ENCODE results near the gene RPSA. TPM values are rescaled to one million over a fixed set of nuclear protein-coding genes. Genes with fewer than 3 reads are reported as not detected.

The RPSA gene
- total and polyA plus RNA-seq, 2 of the 4 experiments (the other 2 are of a cell fraction), result 1,415 to 2,710 TPM

DNA sequence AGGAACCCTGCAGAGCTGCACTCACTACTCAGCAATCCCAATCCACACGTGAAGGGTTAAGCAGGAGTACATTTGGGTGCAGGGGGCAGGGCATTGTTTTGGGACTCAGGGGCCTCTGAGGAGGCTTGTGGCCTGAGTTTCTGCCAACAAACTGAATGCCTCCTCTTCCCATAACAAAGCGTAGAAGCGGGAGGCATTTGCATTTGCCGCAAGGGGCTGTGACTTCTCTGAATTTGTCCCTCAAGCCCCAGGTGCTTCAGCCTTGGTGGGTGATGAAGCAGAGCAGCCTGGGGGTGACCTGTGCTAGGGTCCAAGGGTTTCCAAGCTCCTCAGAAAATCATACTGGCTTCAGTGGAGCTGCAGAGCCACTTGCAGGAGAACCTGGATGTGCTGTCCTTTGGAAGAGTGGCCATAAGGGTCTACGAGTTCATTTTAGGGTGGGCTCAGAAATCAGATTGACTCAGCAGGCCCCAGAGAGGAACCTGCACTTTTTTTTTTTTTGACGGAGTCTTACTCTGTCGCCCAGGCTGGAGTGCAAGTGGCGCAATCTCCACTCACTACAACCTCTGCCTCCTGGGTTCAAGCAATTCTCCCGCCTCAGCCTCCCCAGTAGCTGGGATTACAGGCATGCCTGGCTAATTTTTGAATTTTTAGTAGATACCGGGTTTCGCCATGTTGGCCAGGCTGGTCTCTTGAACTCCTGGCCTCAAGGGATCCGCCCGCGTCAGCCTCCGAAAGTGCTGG lies 1.4 kb upstream of the RPSA start:
- dilution Hi-C loops (cut with HindIII; ENCODE audit: low sequenced_read_pairs, unreplicated experiment), result no loop called here
- Histone ChIP-seq H2AK9ac (replicated peaks; ENCODE audit: low read depth, low read length, poor library complexity) (no peak overlapping the region), H3K14ac (replicated peaks; ENCODE audit: low read depth, low read length) (no peak overlapping the region), H4K91ac (ENCODE audit: insufficient read depth, low read depth, low read length) (no peak overlapping the region), H2AK5ac (ENCODE audit: low read depth, low read length) (no peak overlapping the region), H3K36me3 (ENCODE audit: control insufficient read depth, insufficient read depth, low read length) (peaks cover 20% of the 10 kb centered on the region), H3K27me3 (ENCODE audit: control insufficient read depth, insufficient read depth, low read length) (no peaks in the 10 kb centered on the region), H3K56ac (ENCODE audit: extremely low read depth, insufficient read depth, low read length) (no peak overlapping the region), H2AFZ (replicated peaks; ENCODE audit: low read length, poor library complexity) (peak overlapping the region; percentile 9), H3K9ac (ENCODE audit: low read depth, low read length) (no peak overlapping the region), H3K4me3 (ENCODE audit: insufficient read depth, low read depth, low read length) (no peak overlapping the region), H2BK120ac (ENCODE audit: low read depth, low read length) (no peak overlapping the region), H3K23ac (ENCODE audit: low read depth, low read length) (no peak overlapping the region), H2BK20ac (ENCODE audit: low read depth, low read length) (no peak overlapping the region), H4K8ac (ENCODE audit: low read depth in 2 of 2, low read length in 2 of 2) (0 out of 4 replicates have a peak overlapping the region, but pooled peaks of 1 of the 2 experiments have one; percentile 77), H3K27ac (ENCODE audit: insufficient read depth, low read length) (no peak overlapping the region), H4K5ac (ENCODE audit: low read depth, low read length) (no peak overlapping the region), H3K79me1 (ENCODE audit: low read depth in 1 of 2, low read length in 2 of 2) (peaks cover 17 to 28% of the 10 kb centered on the region in 2 experiments), H2BK15ac (ENCODE audit: low read depth, low read length) (no peak overlapping the region), H3K4me2 (ENCODE audit: low read depth, low read length) (no peak overlapping the region), H3K4ac (ENCODE audit: low read depth, low read length) (no peak overlapping the region), H3K9me1 (ENCODE audit: insufficient read depth, low read length) (peaks cover 8% of the 10 kb centered on the region; the same call in 1 of the 2 replicates), H3K4me1 (ENCODE audit: control insufficient read depth, insufficient read depth, low read length) (peaks cover 2% of the 10 kb centered on the region; the same call in 1 of the 2 replicates), H3K18ac (ENCODE audit: low read depth, low read length) (no peak overlapping the region), H3K9me3 (ENCODE audit: control insufficient read depth, insufficient read depth, low read length) (no peaks in the 10 kb centered on the region), H4K20me1 (ENCODE audit: insufficient read depth, low read length) (peaks cover 21% of the 10 kb centered on the region), H2BK5ac (ENCODE audit: low read depth, low read length, poor library complexity, severe bottlenecking) (no peak overlapping the region)
- WGBS, 2 experiments (ENCODE audit: extremely low coverage in 2 of 2, insufficient read length in 1 of 2), result 97% methylated on average over 3 of the region's 15 CpGs; no CpG with 5 or more reads in 1 of the 2 experiments
- ATAC-seq (ENCODE audit: low read depth) (no peak), DNase-seq (no peak)
- CTCF ChIA-PET, result interaction anchor here (0.6 kb wide), 1 partner anchor 1157 kb away, joined by 5 read pairs; no protein-coding TSS in a partner anchor
- POLR2A ChIA-PET (ENCODE audit: unreplicated experiment), result no interaction called here
- BruUV-seq (replicated peaks), result no TSS peak
- in situ Hi-C loops (cut with MboI; ENCODE audit: low sequenced_read_pairs), result no loop called here
- TF ChIP-seq SMC3 (IDR thresholded peaks at IDR 0.05; ENCODE audit: low read depth, low read length), result no peak
- no peak for TF ChIP-seq BHLHE40 (IDR thresholded peaks at IDR 0.05; ENCODE audit: low read depth, low read length)
- no peak for TF ChIP-seq POLR2A (IDR thresholded peaks at IDR 0.05; ENCODE audit: low read depth, low read length)
- TF ChIP-seq MAZ (IDR thresholded peaks at IDR 0.05; ENCODE audit: borderline replicate concordance, low read depth, low read length), result no peak
- no peak for TF ChIP-seq FOS (IDR thresholded peaks at IDR 0.05; ENCODE audit: low read depth, low read length)
- TF ChIP-seq, protein P1, sequence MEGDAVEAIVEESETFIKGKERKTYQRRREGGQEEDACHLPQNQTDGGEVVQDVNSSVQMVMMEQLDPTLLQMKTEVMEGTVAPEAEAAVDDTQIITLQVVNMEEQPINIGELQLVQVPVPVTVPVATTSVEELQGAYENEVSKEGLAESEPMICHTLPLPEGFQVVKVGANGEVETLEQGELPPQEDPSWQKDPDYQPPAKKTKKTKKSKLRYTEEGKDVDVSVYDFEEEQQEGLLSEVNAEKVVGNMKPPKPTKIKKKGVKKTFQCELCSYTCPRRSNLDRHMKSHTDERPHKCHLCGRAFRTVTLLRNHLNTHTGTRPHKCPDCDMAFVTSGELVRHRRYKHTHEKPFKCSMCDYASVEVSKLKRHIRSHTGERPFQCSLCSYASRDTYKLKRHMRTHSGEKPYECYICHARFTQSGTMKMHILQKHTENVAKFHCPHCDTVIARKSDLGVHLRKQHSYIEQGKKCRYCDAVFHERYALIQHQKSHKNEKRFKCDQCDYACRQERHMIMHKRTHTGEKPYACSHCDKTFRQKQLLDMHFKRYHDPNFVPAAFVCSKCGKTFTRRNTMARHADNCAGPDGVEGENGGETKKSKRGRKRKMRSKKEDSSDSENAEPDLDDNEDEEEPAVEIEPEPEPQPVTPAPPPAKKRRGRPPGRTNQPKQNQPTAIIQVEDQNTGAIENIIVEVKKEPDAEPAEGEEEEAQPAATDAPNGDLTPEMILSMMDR (conservative IDR thresholded peaks at IDR 0.05; ENCODE audit: low read depth, low read length), result no peak
- TF ChIP-seq USF2 (IDR thresholded peaks at IDR 0.05; ENCODE audit: low read depth, low read length), result no peak
- no peak for TF ChIP-seq NFE2L2 (IDR thresholded peaks at IDR 0.05; ENCODE audit: low read depth, low read length)
- TF ChIP-seq RAD21 (IDR thresholded peaks at IDR 0.05; ENCODE audit: low read length), result no peak
- no peak for TF ChIP-seq CHD1 (IDR thresholded peaks at IDR 0.05; ENCODE audit: low read depth, low read length)
- intact Hi-C loops (cut with micrococcal nuclease), result no loop called here
